NCI-H2107 treated with DMSO at 0.1 percent for 48 hours (cell line): ENCODE data around the gene GRIN2A.

Experiments
- DNase-seq: peaks from one replicate; lab custom pipeline; 2025; ENCODE audit not compliant: unreplicated experiment; lab: John Stamatoyannopoulos, UW

Gene GRIN2A

DNA sequence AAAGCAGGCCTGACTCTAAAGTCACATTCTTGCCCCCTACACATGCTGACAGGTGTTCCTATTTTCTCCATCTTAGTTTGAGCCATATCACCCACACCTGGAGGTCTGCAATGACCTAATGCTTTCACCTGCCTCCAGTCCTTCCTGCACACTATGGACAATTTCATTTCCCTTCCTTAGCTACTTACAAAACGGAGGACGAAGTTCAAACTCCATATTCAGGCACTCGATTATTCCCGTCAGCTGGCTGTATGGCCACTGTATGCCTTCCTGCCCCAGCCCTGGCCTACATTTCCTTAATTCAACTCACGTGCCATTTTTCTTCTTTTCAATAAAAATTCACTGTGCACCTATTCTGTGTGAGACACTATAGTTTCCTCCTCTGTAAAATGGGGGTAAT, 44.9 kb downstream of the GRIN2A start:
- DNase-seq, result no peak

DNA sequence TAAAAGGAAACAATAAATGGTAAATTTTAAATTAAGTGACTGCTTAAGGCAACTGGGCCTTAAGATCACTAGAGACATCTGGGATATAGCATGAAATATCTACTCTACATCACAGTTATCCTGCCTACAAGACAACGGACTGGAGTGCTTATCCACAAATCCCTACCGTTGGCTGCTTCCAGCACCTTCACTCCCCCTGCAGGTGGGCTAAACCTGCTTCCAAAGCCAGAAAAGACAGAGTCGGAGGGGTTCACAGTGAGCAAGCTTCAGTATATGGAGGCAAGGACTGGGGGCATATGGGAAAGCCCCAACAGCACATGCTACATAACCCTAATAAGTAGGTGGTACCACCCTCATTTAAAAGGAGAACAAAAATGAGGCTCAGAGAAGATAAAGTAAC, 45.3 kb downstream of the GRIN2A start:
- DNase-seq, result no peak

DNA sequence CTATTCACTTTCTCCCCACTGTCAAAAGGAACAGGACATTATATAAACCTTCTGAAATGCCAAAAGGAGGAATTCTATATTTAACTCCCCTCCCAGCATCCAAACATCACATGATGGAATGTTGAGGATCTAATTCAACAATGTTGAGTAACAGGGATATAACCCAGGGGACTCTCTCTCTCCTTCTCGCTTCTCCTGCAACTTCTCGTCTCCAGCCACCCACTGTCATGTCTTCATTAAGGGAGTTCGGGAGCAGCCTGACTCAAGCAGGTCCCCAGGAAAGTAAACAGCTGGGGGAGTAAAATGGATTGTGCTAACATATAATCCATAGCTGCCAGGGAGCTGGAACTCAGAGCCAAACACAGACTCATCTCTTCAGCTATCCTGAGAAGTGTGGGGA, 51.7 kb downstream of the GRIN2A start:
- no peak for DNase-seq

- DNase-seq, result no peak
Observed at GRCh38 chr16:10128397-10129258, 53.6 kb downstream of the GRIN2A start.

DNA sequence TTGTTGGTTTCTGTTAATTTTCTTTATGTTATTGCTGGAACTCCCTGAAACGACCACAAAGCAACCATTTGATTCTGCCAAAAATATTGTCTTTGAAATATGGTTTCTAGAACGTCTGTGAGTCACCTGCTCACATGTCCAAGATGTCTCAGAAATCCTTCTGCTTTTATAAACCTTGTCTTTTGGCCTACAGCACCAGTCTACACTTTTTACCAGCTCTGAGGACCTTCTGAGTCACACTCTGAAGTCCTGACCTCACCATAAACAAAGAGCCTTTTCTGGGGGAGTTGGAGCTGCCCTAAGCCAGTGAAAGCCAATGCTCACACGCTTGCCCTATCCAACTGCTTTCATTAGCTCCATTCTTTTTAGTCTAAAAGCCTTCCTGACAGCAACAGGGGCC, 55.5 kb downstream of the GRIN2A start:
- no peak for DNase-seq

DNA sequence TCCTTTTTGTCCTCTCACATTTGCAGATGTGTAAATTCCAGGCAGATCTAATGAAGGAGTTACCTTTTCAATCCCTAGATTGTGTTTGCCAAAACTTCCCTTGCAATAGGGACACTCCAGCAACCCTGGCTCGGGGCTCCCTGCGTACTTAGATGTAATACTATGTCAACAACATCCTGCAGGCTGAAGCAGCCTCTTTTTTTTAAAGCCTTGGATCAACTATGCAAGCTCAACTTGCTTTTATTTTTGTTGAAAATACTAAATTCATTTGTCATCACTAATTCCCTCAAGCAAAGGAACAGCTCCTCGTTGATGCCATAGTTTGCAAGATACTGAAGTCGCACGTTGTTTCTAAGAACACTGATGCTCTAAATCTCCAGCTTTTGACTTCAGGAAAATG, 59.1 kb downstream of the GRIN2A start:
- no peak for DNase-seq

DNA sequence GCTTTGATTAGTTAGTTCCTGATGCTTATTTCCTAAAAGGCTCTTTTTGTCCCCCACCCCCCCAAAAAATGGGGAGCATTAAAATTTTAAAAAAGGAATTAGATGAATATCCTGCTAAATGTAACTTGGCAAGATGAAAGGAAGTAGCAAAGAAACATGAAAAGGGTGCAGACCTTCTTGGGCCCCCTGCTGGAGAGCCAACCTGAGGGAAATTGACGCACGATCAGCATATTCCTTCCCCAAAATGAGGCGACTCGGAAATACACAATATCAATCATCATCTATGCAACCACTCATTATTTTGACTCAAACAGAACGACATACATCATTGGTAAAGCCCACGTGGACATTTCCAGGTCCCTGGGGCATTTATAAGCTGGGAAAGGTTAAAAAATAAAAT, 59.7 kb downstream of the GRIN2A start:
- DNase-seq, result no peak

- DNase-seq, result no peak
Observed at GRCh38 chr16:10121897-10122425, 60.3 kb downstream of the GRIN2A start.

GRCh38 chr16:10121491-10121890, 60.7 kb downstream of the GRIN2A start:
- no peak for DNase-seq

DNA sequence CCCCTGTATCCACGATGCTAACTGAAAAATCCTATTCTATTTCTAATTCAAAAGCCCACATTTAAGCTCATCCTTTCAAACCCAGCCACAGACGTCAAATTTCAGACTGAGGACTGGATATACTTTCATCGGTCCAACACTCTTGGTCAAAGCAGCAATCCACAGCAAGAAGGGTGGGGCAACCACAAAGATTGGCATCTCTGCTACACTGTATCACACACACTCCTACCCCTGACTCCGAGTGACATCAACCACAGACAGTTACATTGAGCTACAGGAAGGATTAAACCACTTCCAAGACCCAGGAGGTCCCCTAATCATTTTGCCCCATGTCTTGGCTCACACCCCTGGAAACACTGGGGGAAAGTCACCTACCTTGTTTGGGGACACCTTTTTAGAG, 61.3 kb downstream of the GRIN2A start:
- DNase-seq, result no peak

DNA sequence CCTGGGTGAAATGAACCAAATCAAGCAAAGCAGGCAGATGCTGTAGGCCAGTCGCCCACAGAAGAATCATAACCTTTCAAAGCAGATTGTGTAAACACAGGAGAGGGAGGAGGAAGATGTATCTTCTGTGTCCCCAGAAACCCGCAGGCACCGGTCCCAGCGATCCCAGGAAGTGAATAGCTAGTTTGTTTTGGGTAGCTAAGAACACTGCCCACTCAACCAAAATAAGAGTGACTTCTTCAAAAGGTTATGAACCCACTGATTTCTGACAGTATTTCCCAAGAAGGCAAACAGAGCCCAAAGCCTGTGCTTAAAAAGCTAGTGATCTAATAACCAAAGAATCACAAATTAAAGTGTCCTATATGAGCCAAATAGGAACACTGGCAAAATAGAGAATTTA, 67.8 kb downstream of the GRIN2A start:
- DNase-seq, result no peak

- DNase-seq, result no peak
Observed at GRCh38 chr16:10113248-10113647, 69.0 kb downstream of the GRIN2A start.

- DNase-seq, result no peak
Observed at GRCh38 chr16:10112021-10112420, 70.2 kb downstream of the GRIN2A start.

- DNase-seq, result no peak
Observed at GRCh38 chr16:10111156-10111761, 71.0 kb downstream of the GRIN2A start.

- DNase-seq, result no peak
Observed at GRCh38 chr16:10110552-10110951, 71.7 kb downstream of the GRIN2A start.

- no peak for DNase-seq
Observed at GRCh38 chr16:10107081-10107480, 75.1 kb downstream of the GRIN2A start.

- no peak for DNase-seq
Observed at GRCh38 chr16:10103700-10104099, 78.5 kb downstream of the GRIN2A start.

DNA sequence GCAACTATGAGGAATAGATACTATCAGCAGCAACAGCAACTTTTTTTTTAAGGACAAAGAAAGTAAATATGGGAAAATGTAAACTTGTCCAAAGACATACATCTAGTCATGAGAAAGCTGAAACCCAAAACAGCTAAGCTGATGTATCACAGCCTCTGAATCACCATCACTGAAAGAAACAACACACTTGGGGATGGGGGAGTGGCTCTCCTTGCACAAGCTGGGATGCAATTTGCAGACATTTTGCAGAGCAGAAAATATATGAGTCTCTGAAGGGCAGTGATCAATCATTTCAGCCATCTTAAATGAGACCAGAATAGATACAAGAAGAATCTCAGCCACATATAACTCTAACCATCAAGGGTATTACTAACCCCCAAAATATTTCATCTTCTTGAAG, 79.1 kb downstream of the GRIN2A start:
- DNase-seq, result no peak

DNA sequence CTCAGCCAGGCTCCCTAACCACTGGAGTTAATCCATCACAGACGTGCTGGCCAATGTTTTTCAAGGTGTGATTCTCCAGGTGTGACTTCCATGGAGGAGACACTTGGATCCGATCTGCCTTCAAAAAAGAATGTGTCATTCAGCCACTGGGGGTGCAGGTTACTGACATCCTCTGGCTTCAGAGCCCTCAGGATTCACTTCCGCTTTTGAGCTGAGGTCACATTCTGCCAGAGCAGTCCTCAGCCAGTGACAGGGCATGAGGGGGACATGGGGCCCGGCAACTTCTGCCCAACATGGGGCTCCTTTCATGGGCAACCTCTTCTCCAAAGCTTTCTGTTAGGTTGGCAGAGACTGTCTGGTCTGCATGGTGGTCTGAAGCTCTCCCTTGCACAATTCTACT, 81.4 kb downstream of the GRIN2A start:
- no peak for DNase-seq

DNA sequence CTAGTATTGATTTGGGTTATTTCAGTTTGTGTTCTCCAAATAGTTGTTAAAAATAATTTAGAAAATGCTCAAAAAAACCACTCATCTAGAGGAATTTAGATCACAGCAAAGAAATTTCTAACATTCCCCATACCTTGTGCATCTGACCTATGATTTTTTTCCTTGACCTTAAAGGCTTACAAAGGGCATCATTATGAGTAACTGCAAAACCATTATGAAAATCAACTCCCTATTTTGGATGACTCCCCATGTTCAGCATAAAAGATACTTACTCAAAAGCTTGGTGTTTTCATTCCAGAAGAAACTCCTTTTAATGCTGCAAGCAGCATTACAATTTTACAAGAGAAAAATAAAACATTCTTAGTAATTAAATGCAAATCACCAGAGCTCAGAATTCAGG, 83.2 kb downstream of the GRIN2A start:
- DNase-seq, result no peak

DNA sequence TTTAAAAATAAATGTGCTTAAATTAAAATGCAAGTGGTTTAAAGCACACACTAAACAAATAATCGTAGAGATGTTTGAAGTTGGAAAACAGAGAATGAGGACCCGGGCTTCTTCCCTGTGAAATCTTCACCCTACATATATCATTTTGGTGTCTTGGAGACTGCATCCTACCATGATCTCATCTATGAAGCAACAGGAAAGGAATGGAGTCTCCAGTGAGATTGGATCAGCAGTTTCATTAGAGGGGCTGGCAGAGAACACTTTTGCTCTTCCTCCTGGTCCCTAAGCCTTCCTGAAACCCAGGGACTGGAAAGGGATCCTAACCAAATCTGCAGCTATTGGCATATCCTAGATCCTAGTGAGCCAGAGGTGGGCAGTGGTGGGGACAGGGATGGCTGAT, 85.0 kb downstream of the GRIN2A start:
- no peak for DNase-seq

DNA sequence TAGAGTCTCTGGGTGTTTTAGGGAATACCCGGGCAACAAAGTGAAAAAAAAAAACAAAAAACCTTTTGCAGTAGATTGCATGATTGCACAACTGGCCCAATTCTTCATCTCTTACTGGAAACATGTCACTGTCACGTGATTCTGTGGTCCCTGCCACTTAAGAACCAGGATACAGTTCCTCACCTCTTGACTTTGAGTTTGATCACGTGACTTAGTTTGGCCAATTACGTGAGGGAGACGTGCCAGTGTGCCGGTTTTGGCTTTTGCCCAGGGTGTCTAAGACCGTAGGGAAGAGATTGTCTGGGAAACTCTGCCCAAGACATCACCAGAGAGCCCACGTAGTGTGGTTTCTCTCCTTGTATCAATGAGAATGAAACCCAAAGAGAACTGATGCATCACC, 88.7 kb downstream of the GRIN2A start:
- DNase-seq, result no peak

- no peak for DNase-seq
Observed at GRCh38 chr16:10090816-10091215, 91.4 kb downstream of the GRIN2A start.
